Measurements from ENCODE around the gene HYLS1.

Gene HYLS1

DNA sequence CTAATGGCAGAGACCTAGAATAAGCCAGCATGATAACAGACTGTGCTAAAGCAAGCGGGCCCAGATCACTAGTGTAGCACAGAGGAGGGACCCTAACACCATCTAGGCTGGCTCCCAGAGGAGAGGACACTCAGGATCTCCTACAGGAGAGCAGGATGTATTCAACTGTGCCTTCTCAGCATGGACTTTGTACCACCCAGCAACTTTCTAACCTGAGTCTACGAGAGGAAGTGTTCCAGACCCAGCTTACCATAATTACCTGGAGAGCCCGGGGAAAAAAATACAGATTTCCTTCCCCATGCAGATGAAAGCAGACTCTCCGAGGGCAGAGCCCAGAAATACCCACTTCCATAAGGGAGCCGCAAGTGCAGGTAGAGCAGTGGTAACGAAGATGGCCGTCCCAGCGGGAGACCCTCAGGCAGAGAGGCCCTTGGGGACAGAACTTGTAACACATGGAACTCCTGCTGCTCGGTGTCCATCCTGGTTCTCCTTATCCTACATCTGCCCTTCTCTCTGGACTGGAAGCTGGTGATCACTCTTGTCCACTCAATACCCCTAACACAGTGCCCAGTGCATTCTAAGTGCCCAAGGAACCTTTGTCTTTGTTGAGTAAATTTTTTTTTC, 37.0 kb downstream of the HYLS1 start:
- H3K4me1 ChIP-seq (ENCODE audit: control insufficient read depth in 1 of 2, insufficient read depth in 2 of 2, low read length in 2 of 2) = peaks cover 3 to 12% of the 10 kb centered on the region in 2 donors
- no peaks in the 10 kb centered on the region for H3K9me3 ChIP-seq (ENCODE audit: control insufficient read depth in 1 of 2, low read length in 2 of 2)
- no peaks in the 10 kb centered on the region for H3K36me3 ChIP-seq (ENCODE audit: control insufficient read depth in 1 of 2, insufficient read depth in 2 of 2, low read length in 2 of 2)
- no peaks in the 10 kb centered on the region for H3K27me3 ChIP-seq (ENCODE audit: low read depth, low read length)
- no peak overlapping the region for H3K4me3 ChIP-seq (ENCODE audit: low read depth in 1 of 2, low read length in 2 of 2)
- no peak overlapping the region for H3K27ac ChIP-seq (ENCODE audit: low read length)

DNA sequence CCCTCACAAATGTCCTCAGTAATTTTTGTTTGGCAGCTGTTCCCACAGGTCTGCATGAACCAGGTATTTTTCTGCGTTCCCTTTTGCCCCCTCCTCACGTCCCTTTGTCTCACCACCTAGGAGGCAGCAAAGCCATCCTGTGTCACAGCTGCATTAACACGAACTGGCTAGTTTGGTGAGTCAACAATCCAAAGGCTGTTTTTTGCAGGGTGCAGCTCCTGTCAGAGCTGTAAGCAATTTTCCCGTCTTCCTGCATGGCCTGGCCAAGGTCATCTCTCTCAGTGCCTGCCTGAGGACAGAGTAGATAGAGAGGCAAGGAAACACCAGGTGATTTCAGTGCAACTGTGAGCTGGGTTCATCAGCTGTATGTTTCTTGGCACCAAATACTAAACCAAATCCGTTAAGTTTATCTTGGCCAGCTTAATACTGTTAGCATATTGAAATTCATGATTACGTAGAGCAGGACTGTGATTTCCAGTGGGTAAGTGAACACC, 37.8 kb downstream of the HYLS1 start:
- no peak overlapping the region for H3K27ac ChIP-seq (ENCODE audit: low read length)
- no peaks in the 10 kb centered on the region for H3K9me3 ChIP-seq (ENCODE audit: control insufficient read depth in 1 of 2, low read length in 2 of 2)
- H3K36me3 ChIP-seq (ENCODE audit: control insufficient read depth in 1 of 2, insufficient read depth in 2 of 2, low read length in 2 of 2) = no peaks in the 10 kb centered on the region
- no peak overlapping the region for H3K4me3 ChIP-seq (ENCODE audit: low read depth in 1 of 2, low read length in 2 of 2)
- H3K4me1 ChIP-seq (ENCODE audit: control insufficient read depth in 1 of 2, insufficient read depth in 2 of 2, low read length in 2 of 2) = peaks cover 3 to 12% of the 10 kb centered on the region in 2 donors
- no peaks in the 10 kb centered on the region for H3K27me3 ChIP-seq (ENCODE audit: low read depth, low read length)

DNA sequence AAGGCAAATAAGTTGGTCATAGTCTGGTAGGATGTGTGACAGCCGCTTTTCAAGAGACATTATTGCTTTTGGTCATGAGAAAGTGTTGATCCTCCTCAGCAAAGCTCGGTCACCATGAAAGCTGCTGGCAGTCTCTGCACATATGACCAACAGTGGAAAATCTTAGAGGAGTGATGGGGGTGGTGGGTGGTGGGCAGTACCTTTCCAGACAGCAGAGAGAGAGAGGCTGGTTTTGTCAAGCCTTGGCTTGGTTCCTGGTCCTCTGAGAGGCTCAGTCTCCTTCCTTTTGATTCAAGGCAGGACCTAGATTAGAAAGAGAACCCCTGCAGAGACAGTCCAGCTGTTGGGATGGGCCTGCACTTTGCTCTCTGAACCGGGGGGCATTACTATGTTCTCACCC, 38.3 kb downstream of the HYLS1 start:
- no peaks in the 10 kb centered on the region for H3K9me3 ChIP-seq (ENCODE audit: control insufficient read depth in 1 of 2, low read length in 2 of 2)
- peaks cover 3 to 12% of the 10 kb centered on the region in 2 donors for H3K4me1 ChIP-seq (ENCODE audit: control insufficient read depth in 1 of 2, insufficient read depth in 2 of 2, low read length in 2 of 2)
- no peak overlapping the region for H3K27ac ChIP-seq (ENCODE audit: low read length)
- no peaks in the 10 kb centered on the region for H3K27me3 ChIP-seq (ENCODE audit: low read depth, low read length)
- H3K36me3 ChIP-seq (ENCODE audit: control insufficient read depth in 1 of 2, insufficient read depth in 2 of 2, low read length in 2 of 2) = no peaks in the 10 kb centered on the region
- no peak overlapping the region for H3K4me3 ChIP-seq (ENCODE audit: low read depth in 1 of 2, low read length in 2 of 2)

DNA sequence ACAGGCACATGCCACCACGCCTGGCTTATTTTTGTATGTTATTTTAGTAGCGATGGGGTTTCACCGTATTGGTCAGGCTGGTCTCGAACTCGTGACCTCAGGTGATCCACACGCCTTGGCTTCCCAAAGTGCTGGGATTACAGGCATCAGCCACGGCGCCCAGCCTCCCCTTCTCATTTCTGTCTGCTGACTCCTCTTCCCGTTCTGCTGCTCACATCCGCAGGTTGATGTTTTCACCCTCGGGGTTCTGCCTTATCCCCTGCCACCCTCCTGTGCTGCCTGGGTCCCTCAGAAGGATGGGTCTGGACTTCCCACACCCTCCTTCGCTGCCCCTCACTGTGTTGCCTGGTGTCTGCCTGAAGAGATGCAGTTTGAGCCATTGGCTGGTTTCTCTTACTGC, 39.2 kb downstream of the HYLS1 start:
- Histone ChIP-seq H3K27ac (ENCODE audit: low read length) (no peak overlapping the region), H3K4me1 (ENCODE audit: control insufficient read depth in 1 of 2, insufficient read depth in 2 of 2, low read length in 2 of 2) (peaks cover 3 to 19% of the 10 kb centered on the region in 2 donors), H3K9me3 (ENCODE audit: control insufficient read depth in 1 of 2, low read length in 2 of 2) (no peaks in the 10 kb centered on the region), H3K4me3 (ENCODE audit: low read depth in 1 of 2, low read length in 2 of 2) (no peak overlapping the region), H3K36me3 (ENCODE audit: control insufficient read depth in 1 of 2, insufficient read depth in 2 of 2, low read length in 2 of 2) (no peaks in the 10 kb centered on the region), H3K27me3 (ENCODE audit: low read depth, low read length) (no peaks in the 10 kb centered on the region)

DNA sequence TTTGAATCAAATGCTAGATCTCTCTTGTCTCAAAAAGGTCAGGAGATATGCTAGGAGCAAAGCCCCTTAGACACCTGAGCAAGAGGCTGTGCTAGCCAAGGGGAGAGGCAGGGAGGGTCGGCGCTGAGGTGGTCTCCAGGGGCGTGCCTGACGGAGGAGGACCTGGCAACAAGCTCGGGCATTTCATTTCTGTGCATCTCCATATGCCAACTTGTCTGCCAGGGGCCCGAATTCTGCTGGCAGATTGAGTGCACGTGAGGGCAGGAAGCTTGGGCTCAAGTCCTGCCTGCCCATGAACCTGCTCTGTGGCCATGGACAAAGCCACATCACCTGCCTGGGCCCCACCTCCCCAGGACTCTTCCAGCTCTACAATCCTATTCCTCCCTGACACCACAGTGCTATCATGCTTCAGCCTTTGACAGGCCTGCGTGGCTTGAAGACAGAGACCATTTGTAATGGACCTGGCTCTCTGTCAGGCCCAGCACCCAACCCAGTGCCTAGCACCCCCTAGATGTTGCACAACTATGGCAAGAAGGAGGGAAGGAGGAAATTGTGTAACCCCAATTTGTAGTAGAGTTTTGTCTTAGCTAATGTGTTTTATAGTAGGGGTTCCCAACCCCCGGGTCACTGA, 42.1 kb downstream of the HYLS1 start:
- Histone ChIP-seq H3K36me3 (ENCODE audit: control insufficient read depth in 1 of 2, insufficient read depth in 2 of 2, low read length in 2 of 2) (no peaks in the 10 kb centered on the region), H3K27me3 (ENCODE audit: low read depth, low read length) (no peaks in the 10 kb centered on the region), H3K4me1 (ENCODE audit: control insufficient read depth in 1 of 2, insufficient read depth in 2 of 2, low read length in 2 of 2) (peaks cover 3 to 20% of the 10 kb centered on the region in 2 donors), H3K9me3 (ENCODE audit: control insufficient read depth in 1 of 2, low read length in 2 of 2) (no peaks in the 10 kb centered on the region), H3K4me3 (ENCODE audit: low read depth in 1 of 2, low read length in 2 of 2) (no peak overlapping the region), H3K27ac (ENCODE audit: low read length) (no peak overlapping the region)

DNA sequence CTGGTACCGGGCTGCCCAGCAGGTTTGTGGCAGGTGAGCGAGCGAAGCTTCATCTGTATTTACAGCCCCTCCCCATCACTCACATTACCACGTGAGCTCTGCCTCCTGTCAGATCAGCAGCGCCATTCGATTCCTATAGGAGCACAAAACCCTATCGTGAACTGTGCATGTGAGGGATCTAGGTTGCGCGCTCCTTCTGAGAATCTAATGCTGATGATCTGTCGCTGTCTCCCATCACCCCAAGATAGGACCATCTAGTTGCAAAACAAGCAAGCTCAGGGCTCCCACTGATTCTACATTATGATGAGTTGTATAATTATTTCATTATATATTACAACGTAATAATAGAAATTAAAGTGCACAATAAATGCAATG, 42.6 kb downstream of the HYLS1 start:
- no peaks in the 10 kb centered on the region for H3K36me3 ChIP-seq (ENCODE audit: control insufficient read depth in 1 of 2, insufficient read depth in 2 of 2, low read length in 2 of 2)
- H3K4me1 ChIP-seq (ENCODE audit: control insufficient read depth in 1 of 2, insufficient read depth in 2 of 2, low read length in 2 of 2) = peaks cover 3 to 20% of the 10 kb centered on the region in 2 donors
- no peak overlapping the region for H3K27ac ChIP-seq (ENCODE audit: low read length)
- no peaks in the 10 kb centered on the region for H3K9me3 ChIP-seq (ENCODE audit: control insufficient read depth in 1 of 2, low read length in 2 of 2)
- H3K4me3 ChIP-seq (ENCODE audit: low read depth in 1 of 2, low read length in 2 of 2) = no peak overlapping the region
- H3K27me3 ChIP-seq (ENCODE audit: low read depth, low read length) = no peaks in the 10 kb centered on the region

DNA sequence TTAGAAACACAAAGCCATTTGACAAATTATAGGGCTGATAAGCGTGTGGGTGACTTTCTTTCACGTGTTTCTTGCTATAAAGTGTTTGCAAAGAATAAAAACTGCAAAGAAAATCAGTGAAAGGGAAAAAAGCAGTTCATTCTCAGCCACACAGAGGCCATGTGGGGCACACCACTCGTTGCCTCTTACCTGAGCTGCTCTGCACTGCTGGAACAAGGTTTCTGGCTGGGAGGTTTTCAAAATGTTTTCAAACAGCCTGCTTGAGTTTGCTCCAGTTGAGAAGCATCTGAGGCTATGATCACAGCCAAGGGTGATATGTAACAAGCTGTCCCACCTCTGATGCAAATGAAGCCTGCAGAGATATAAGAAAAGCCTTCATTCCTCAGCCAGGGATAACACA, 43.6 kb downstream of the HYLS1 start:
- H3K27me3 ChIP-seq (ENCODE audit: low read depth, low read length) = no peaks in the 10 kb centered on the region
- H3K36me3 ChIP-seq (ENCODE audit: control insufficient read depth in 1 of 2, insufficient read depth in 2 of 2, low read length in 2 of 2) = no peaks in the 10 kb centered on the region
- no peak overlapping the region for H3K27ac ChIP-seq (ENCODE audit: low read length)
- no peaks in the 10 kb centered on the region for H3K9me3 ChIP-seq (ENCODE audit: control insufficient read depth in 1 of 2, low read length in 2 of 2)
- peaks cover 0 to 18% of the 10 kb centered on the region in 2 donors for H3K4me1 ChIP-seq (ENCODE audit: control insufficient read depth in 1 of 2, insufficient read depth in 2 of 2, low read length in 2 of 2)
- no peak overlapping the region for H3K4me3 ChIP-seq (ENCODE audit: low read depth in 1 of 2, low read length in 2 of 2)

DNA sequence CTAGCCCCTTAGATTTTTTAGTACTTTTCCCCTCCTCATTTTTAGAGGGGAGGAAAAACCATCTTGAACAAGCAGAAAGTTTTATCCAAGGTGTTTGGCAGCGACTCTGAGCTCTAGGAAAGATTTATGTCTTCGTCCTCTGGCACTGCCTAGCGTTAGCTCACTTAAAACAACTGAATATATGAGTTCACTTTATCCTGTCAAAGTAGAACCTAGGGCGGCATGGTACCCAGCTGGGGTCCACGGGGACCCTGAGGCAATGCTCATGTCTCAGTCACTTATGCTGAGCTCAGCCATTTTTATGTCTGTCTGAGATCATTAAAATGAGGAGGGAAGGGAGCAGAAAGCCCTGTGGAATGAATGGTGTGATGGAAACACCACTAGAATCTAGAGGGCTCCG, 44.2 kb downstream of the HYLS1 start:
- H3K4me1 ChIP-seq (ENCODE audit: control insufficient read depth in 1 of 2, insufficient read depth in 2 of 2, low read length in 2 of 2) = peaks cover 0 to 17% of the 10 kb centered on the region in 2 donors
- H3K27me3 ChIP-seq (ENCODE audit: low read depth, low read length) = no peaks in the 10 kb centered on the region
- H3K27ac ChIP-seq (ENCODE audit: low read length) = no peak overlapping the region
- no peak overlapping the region for H3K4me3 ChIP-seq (ENCODE audit: low read depth in 1 of 2, low read length in 2 of 2)
- no peaks in the 10 kb centered on the region for H3K36me3 ChIP-seq (ENCODE audit: control insufficient read depth in 1 of 2, insufficient read depth in 2 of 2, low read length in 2 of 2)
- H3K9me3 ChIP-seq (ENCODE audit: control insufficient read depth in 1 of 2, low read length in 2 of 2) = no peaks in the 10 kb centered on the region

DNA sequence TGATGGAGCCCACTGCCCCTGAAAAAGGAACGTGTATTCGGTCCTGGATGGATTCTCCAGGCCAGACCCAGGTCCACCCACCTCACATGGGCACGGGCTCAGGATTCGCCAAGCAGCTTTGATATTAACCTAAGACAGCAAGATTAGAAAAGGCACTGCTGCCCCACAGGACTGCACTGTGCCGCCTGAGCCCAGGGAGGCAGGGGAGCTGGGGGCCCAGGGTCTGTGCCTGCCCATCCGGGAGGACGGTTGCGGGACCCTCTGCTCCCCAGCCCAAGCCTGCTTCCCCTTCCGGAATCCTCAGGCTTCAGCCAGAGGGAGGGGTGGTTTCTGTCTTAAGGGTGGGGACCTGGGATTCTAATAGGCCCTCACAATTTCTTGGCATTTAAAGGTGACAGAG, 44.8 kb downstream of the HYLS1 start:
- Histone ChIP-seq H3K27ac (ENCODE audit: low read length) (no peak overlapping the region), H3K36me3 (ENCODE audit: control insufficient read depth in 1 of 2, insufficient read depth in 2 of 2, low read length in 2 of 2) (no peaks in the 10 kb centered on the region), H3K4me3 (ENCODE audit: low read depth in 1 of 2, low read length in 2 of 2) (no peak overlapping the region), H3K9me3 (ENCODE audit: control insufficient read depth in 1 of 2, low read length in 2 of 2) (no peaks in the 10 kb centered on the region), H3K4me1 (ENCODE audit: control insufficient read depth in 1 of 2, insufficient read depth in 2 of 2, low read length in 2 of 2) (peaks cover 0 to 17% of the 10 kb centered on the region in 2 donors), H3K27me3 (ENCODE audit: low read depth, low read length) (no peaks in the 10 kb centered on the region)

DNA sequence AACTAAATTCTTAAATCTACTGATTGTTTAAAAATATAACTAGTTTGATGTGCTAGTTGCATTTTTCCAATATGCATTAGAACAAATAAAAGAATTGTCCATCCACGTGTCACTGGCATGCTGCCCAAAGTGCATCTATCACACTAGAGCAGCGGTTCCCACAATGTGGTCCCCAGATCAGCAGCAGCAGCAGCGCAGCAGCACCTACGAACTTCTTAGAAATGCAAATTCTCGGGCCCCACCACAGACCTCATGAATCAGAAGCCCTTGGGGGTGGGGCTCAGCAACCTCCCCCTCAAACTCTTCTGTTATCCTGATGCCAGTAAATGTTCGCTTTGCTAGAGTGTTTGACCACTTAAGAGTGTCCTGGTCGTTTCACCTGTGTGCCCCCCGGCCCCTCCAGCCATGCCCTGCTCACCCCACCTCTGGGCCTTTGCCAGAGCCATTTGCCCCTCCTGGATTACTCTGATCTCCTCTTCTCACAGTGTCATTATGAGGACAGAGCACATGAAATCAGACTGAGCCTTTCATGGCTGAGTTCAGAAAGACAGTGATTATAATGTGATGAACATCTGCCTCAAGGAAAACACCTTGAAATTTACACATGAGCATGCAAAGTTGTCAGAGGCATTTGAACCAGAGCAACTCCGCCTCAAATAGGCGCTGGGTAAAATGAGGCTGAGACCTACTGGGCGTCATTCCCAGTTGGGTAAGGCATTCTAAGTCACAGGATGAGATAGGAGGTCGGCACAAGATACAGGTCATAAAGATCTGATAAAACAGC, 45.8 kb downstream of the HYLS1 start:
- Histone ChIP-seq H3K27ac (ENCODE audit: low read length) (no peak overlapping the region), H3K9me3 (ENCODE audit: control insufficient read depth in 1 of 2, low read length in 2 of 2) (no peaks in the 10 kb centered on the region), H3K4me3 (ENCODE audit: low read depth in 1 of 2, low read length in 2 of 2) (no peak overlapping the region), H3K27me3 (ENCODE audit: low read depth, low read length) (no peaks in the 10 kb centered on the region), H3K4me1 (ENCODE audit: control insufficient read depth in 1 of 2, insufficient read depth in 2 of 2, low read length in 2 of 2) (peaks cover 0 to 17% of the 10 kb centered on the region in 2 donors), H3K36me3 (ENCODE audit: control insufficient read depth in 1 of 2, insufficient read depth in 2 of 2, low read length in 2 of 2) (no peaks in the 10 kb centered on the region)

DNA sequence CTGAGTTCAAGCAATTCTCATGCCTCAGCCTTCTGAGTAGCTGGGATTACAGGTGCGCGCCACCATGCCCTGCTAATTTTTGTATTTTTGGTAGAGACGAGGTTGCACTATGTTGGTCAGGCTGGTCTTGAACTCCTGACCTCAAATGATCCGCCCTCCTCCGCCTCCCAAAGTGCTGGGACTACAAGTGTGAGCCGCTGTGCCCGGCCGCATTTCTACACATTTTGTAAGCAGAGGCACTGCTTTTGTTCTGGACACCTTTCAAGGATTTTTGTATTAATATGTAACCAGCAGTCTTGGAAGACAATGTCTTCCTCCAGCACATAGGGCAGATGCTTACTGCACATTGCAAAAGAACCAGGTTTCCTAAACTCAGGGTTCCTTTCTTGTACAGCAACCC, 47.0 kb downstream of the HYLS1 start:
- Histone ChIP-seq H3K36me3 (ENCODE audit: control insufficient read depth in 1 of 2, insufficient read depth in 2 of 2, low read length in 2 of 2) (no peaks in the 10 kb centered on the region), H3K4me1 (ENCODE audit: control insufficient read depth in 1 of 2, insufficient read depth in 2 of 2, low read length in 2 of 2) (peaks cover 0 to 27% of the 10 kb centered on the region in 2 donors), H3K9me3 (ENCODE audit: control insufficient read depth in 1 of 2, low read length in 2 of 2) (no peaks in the 10 kb centered on the region), H3K4me3 (ENCODE audit: low read depth in 1 of 2, low read length in 2 of 2) (no peak overlapping the region), H3K27ac (ENCODE audit: low read length) (no peak overlapping the region), H3K27me3 (ENCODE audit: low read depth, low read length) (no peaks in the 10 kb centered on the region)

Measured in muscle layer of duodenum (tissue), 2 donors.